HEK293 (cell line): ENCODE data around the gene FLYWCH1.

Experiments used
- CTCF ChIA-PET: fragments of 350-600 bp; formaldehyde crosslinking; extraction: SDS; loops from one replicate; lab custom pipeline; 2021; ENCODE audit warnings: antibody characterized with exemption; lab: Yijun Ruan, JAX
- POLR2A ChIA-PET: fragments of 300-600 bp; formaldehyde crosslinking; extraction: SDS; loops from one replicate; lab custom pipeline; 2020; ENCODE audit warnings: antibody characterized with exemption, inconsistent platforms; lab: Yijun Ruan, JAX
- H3K27ac ChIP-seq: fragments of 200-500 bp; sonication (Bioruptor generic); 2 replicates; pipeline ENCODE4 v1.5.1; 2014; ENCODE audit warnings: low read depth, low read length, control low read depth, inconsistent platforms; ENCODE audit errors: extremely low read depth
- H3K36me3 ChIP-seq, 2 experiments: fragments of 200-500 bp in 1 of 2; sonication (Bioruptor generic) in 1 of 2; 1 replicate in 1 of 2; 2 replicates in 1 of 2; pipeline ENCODE4 v1.5.1; 2014 to 2017; ENCODE audit warnings: inconsistent platforms in 2 of 2, low read length in 2 of 2; ENCODE audit not compliant: control insufficient read depth in 2 of 2, insufficient read depth in 1 of 2
- H3K4me1 ChIP-seq: fragments of 200-500 bp; sonication (Bioruptor generic); 2 replicates; pipeline ENCODE4 v1.5.1; 2014; ENCODE audit warnings: mild to moderate bottlenecking, low read length, inconsistent platforms; ENCODE audit not compliant: control insufficient read depth, insufficient read depth
- H3K4me3 ChIP-seq: 2 replicates; pipeline ENCODE4 v1.5.1; 2011; ENCODE audit warnings: low read depth, mild to moderate bottlenecking, control low read depth, low read length, moderate library complexity
- H3K9me3 ChIP-seq: fragments of 200-500 bp; sonication (Bioruptor generic); 2 replicates; pipeline ENCODE4 v1.5.1; 2014; ENCODE audit warnings: low read depth, low read length, inconsistent platforms; ENCODE audit not compliant: control insufficient read depth, insufficient read depth
- GLI2 ChIP-seq: fragments of 450-650 bp; formaldehyde crosslinking; IDR thresholded peaks from 2 replicates; pipeline ENCODE4; 2017; ENCODE audit warnings: missing biosample characterization, missing genetic modification characterization, low read depth, borderline replicate concordance
- GLIS2 ChIP-seq: fragments of 450-650 bp; formaldehyde crosslinking; IDR thresholded peaks from 2 replicates; pipeline ENCODE4 v1.5.1; 2016; ENCODE audit warnings: missing biosample characterization, missing genetic modification characterization
- HIC1 ChIP-seq: fragments of 450-650 bp; formaldehyde crosslinking; IDR thresholded peaks from 2 replicates; pipeline ENCODE4 v1.5.1; 2016; ENCODE audit warnings: missing biosample characterization, missing genetic modification characterization
- KLF10 ChIP-seq: fragments of 450-650 bp; IDR thresholded peaks from 2 replicates; pipeline ENCODE4 v1.5.1; 2018; ENCODE audit warnings: missing biosample characterization, mild to moderate bottlenecking, missing genetic modification characterization
- SCRT2 ChIP-seq: fragments of 450-650 bp; formaldehyde crosslinking; IDR thresholded peaks from 2 replicates; pipeline ENCODE4 v1.5.1; 2016; ENCODE audit warnings: missing biosample characterization, missing genetic modification characterization
- TCF7L2 ChIP-seq: IDR thresholded peaks from 2 replicates; pipeline ENCODE4 v1.6.1; 2011; ENCODE audit warnings: low read depth, mild to moderate bottlenecking, inconsistent platforms, low read length, moderate library complexity, borderline replicate concordance
- ZBTB1 ChIP-seq: fragments of 450-650 bp; formaldehyde crosslinking; IDR thresholded peaks from 2 replicates; pipeline ENCODE4 v1.5.1; 2016; ENCODE audit warnings: missing biosample characterization, missing genetic modification characterization
- ZBTB48 ChIP-seq: fragments of 450-650 bp; formaldehyde crosslinking; IDR thresholded peaks from 2 replicates; pipeline ENCODE4 v1.5.1; 2016; ENCODE audit warnings: missing biosample characterization, missing genetic modification characterization
- ZNF175 ChIP-seq: fragments of 450-650 bp; formaldehyde crosslinking; IDR thresholded peaks from 2 replicates; pipeline ENCODE4 v1.5.1; 2016; ENCODE audit warnings: missing biosample characterization, missing genetic modification characterization
- ZNF324 ChIP-seq: fragments of 450-650 bp; formaldehyde crosslinking; IDR thresholded peaks from 2 replicates; pipeline ENCODE4 v1.5.1; 2016; ENCODE audit warnings: missing biosample characterization, missing genetic modification characterization
- ZNF394 ChIP-seq: fragments of 450-650 bp; formaldehyde crosslinking; IDR thresholded peaks from 2 replicates; pipeline ENCODE4 v1.5.1; 2016; ENCODE audit warnings: missing biosample characterization, missing genetic modification characterization, mild to moderate bottlenecking, moderate library complexity, borderline replicate concordance
- ZNF433 ChIP-seq: fragments of 450-650 bp; formaldehyde crosslinking; IDR thresholded peaks from 2 replicates; pipeline ENCODE4 v1.5.1; 2016; ENCODE audit warnings: missing biosample characterization, missing genetic modification characterization, low read depth
- ZNF473 ChIP-seq: fragments of 450-650 bp; formaldehyde crosslinking; IDR thresholded peaks from 2 replicates; pipeline ENCODE4 v1.5.1; 2017; ENCODE audit warnings: missing biosample characterization, missing genetic modification characterization
- ZNF529 ChIP-seq: fragments of 450-650 bp; formaldehyde crosslinking; IDR thresholded peaks from 2 replicates; pipeline ENCODE4 v1.5.1; 2017; ENCODE audit warnings: missing genetic modification characterization, missing biosample characterization; ENCODE audit not compliant: insufficient replicate concordance
- ZNF692 ChIP-seq: fragments of 450-650 bp; formaldehyde crosslinking; IDR thresholded peaks from 2 replicates; pipeline ENCODE4 v1.5.1; 2016; ENCODE audit warnings: missing biosample characterization, missing genetic modification characterization
- ZNF704 ChIP-seq: fragments of 450-650 bp; formaldehyde crosslinking; IDR thresholded peaks from 2 replicates; pipeline ENCODE4 v1.5.1; 2016; ENCODE audit warnings: missing biosample characterization, missing genetic modification characterization
- ZNF707 ChIP-seq: fragments of 450-650 bp; formaldehyde crosslinking; IDR thresholded peaks from 2 replicates; pipeline ENCODE4 v1.5.1; 2016; ENCODE audit warnings: missing biosample characterization, missing genetic modification characterization
- ZNF747 ChIP-seq: fragments of 450-650 bp; formaldehyde crosslinking; IDR thresholded peaks from 2 replicates; pipeline ENCODE4 v1.5.1; 2016; ENCODE audit warnings: missing biosample characterization, missing genetic modification characterization
- ZNF76 ChIP-seq: fragments of 450-650 bp; formaldehyde crosslinking; IDR thresholded peaks from 2 replicates; pipeline ENCODE4; 2016; ENCODE audit warnings: low read depth, missing biosample characterization, missing genetic modification characterization, borderline replicate concordance
- ZNF843 ChIP-seq: fragments of 450-650 bp; formaldehyde crosslinking; IDR thresholded peaks from 2 replicates; pipeline ENCODE4 v1.5.1; 2016; ENCODE audit warnings: missing biosample characterization, missing genetic modification characterization
- ZSCAN18 ChIP-seq: fragments of 450-650 bp; formaldehyde crosslinking; IDR thresholded peaks from 2 replicates; pipeline ENCODE4 v1.5.1; 2016; ENCODE audit warnings: missing biosample characterization, missing genetic modification characterization

FLYWCH1 gene

GRCh38 chr16:2975161-2975795 is 63.5 kb downstream of the FLYWCH1 start:
- TF ChIP-seq GLI2 (tag by site-specific recombination) = no peak
- TF ChIP-seq ZNF692 (tag by site-specific recombination) = peak; percentile 29; the same call in 1 of the 2 replicates
- peak; percentile 75 for TF ChIP-seq HIC1
- peak; percentile 33; the same call in 1 of the 2 replicates for TF ChIP-seq GLIS2 (tag by site-specific recombination)
- TF ChIP-seq ZNF843 (tag by site-specific recombination) = no peak
- TF ChIP-seq ZSCAN18 (tag by site-specific recombination) = no peak
- no peak for TF ChIP-seq KLF10
- TF ChIP-seq SCRT2 (tag by site-specific recombination) = peak; percentile 28; the same call in 1 of the 2 replicates
- no peak for TF ChIP-seq ZNF529 (tag by site-specific recombination)
- CTCF ChIA-PET = no interaction called here
- Histone ChIP-seq H3K36me3 (peaks cover 3 to 76% of the 10 kb centered on the region in 2 experiments; a peak in 2 of 3 replicates), H3K9me3 (no peaks in the 10 kb centered on the region), H3K4me3 (no peak overlapping the region), H3K4me1 (peaks cover 8% of the 10 kb centered on the region), H3K27ac (no peak overlapping the region)
- POLR2A ChIA-PET = interaction anchor here (0.6 to 1.0 kb wide), 3 partner anchors 9 to 46 kb away, joined by 4 read pairs; no protein-coding TSS in a partner anchor

- ChIA-PET CTCF (no interaction called here), POLR2A (interaction anchor here (0.9 kb wide), 1 partner anchor 11 kb away, joined by 4 read pairs; no protein-coding TSS in a partner anchor)
- no peaks in the 10 kb centered on the region for H3K9me3 ChIP-seq
- H3K4me3 ChIP-seq = no peak overlapping the region
- peaks cover 3 to 69% of the 10 kb centered on the region in 2 experiments; a peak in 2 of 3 replicates for H3K36me3 ChIP-seq
- H3K27ac ChIP-seq = no peak overlapping the region
- H3K4me1 ChIP-seq = peaks cover 7% of the 10 kb centered on the region
- TF ChIP-seq ZNF175 (tag by site-specific recombination) (no peak), ZBTB48 (no peak), TCF7L2 (no peak), ZBTB1 (no peak), ZNF76 (tag by site-specific recombination) (no peak), ZNF394 (no peak), ZNF704 (tag by site-specific recombination) (no peak), ZNF707 (tag by site-specific recombination) (no peak), ZNF433 (tag by site-specific recombination) (no peak), ZNF324 (no peak), ZNF747 (tag by site-specific recombination) (no peak), ZNF473 (tag by site-specific recombination) (no peak)
- TF ChIP-seq, all 188 proteins: peak for 0
These were observed 64.5 kb downstream of the FLYWCH1 start for GRCh38 chr16:2976201-2976600.
